CD4-positive, alpha-beta T cell treated with Interleukin-17A for 1 hour (primary cell): Measurements from ENCODE around the gene ERAP2.
"Not testable (repeated sequence)": the region's sequence is repeated elsewhere in the genome, so short reads cannot be mapped to it uniquely, and the experiment has no call there.

Experiments used
- DNase-seq: peaks from one replicate; pipeline ENCODE4 v3.0.0-alpha.2; 2020

Gene ERAP2, protein sequence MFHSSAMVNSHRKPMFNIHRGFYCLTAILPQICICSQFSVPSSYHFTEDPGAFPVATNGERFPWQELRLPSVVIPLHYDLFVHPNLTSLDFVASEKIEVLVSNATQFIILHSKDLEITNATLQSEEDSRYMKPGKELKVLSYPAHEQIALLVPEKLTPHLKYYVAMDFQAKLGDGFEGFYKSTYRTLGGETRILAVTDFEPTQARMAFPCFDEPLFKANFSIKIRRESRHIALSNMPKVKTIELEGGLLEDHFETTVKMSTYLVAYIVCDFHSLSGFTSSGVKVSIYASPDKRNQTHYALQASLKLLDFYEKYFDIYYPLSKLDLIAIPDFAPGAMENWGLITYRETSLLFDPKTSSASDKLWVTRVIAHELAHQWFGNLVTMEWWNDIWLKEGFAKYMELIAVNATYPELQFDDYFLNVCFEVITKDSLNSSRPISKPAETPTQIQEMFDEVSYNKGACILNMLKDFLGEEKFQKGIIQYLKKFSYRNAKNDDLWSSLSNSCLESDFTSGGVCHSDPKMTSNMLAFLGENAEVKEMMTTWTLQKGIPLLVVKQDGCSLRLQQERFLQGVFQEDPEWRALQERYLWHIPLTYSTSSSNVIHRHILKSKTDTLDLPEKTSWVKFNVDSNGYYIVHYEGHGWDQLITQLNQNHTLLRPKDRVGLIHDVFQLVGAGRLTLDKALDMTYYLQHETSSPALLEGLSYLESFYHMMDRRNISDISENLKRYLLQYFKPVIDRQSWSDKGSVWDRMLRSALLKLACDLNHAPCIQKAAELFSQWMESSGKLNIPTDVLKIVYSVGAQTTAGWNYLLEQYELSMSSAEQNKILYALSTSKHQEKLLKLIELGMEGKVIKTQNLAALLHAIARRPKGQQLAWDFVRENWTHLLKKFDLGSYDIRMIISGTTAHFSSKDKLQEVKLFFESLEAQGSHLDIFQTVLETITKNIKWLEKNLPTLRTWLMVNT

DNA sequence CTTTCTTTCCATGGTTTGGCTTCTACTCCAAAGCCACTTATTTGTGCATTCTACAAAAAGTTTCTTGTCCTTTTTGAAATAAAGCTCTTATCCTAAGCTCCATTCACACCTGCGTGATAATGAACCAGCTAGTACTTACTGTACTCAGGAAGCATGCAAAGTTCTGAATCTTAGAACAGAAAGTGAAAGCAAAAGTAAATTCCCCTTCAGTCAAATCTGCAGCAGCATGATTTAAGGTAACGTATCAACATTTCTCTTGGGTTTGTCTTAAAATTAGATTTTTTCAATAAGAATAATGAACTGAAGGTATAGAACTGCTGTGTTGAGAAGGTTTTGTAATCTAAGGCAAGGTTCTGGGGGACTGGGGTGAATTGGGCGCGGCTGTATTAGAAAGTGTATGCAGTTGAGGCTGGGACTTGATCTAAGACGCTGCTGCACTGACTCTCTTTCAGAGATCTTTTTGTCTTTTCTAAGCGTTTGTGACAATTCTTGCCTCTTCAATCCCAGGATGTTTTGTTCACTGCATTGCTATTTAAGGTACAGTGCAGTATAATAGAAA is at the start of gene ERAP2:
ERAP2 (plus strand) TSS at position 209 of the 559 bp plus-strand sequence. CDS start 3,186 bp downstream, outside the sequence.
- DNase-seq = peak; percentile 64

DNA sequence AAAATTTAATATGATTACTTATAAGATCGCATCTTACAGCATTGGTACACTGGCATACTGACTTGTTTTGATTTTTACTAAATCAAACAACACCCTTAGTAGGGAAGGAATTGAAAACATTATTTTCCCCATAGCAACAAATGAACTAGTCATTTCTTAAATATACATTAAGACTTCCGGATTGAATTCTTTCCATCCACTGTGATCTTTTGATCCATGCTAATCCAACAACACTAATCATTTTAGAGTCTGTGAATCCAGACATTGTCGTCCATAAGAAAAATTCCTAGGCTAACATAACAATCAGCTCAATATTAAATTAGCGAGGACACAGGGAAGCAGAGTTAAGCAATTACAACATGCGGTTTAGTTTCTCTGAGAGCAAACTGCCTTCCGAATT is 47.0 kb upstream of the ERAP2 start:
- DNase-seq = no peak

GRCh38 chr5:96834016-96834415 is 42.3 kb upstream of the ERAP2 start:
- no peak for DNase-seq

DNA sequence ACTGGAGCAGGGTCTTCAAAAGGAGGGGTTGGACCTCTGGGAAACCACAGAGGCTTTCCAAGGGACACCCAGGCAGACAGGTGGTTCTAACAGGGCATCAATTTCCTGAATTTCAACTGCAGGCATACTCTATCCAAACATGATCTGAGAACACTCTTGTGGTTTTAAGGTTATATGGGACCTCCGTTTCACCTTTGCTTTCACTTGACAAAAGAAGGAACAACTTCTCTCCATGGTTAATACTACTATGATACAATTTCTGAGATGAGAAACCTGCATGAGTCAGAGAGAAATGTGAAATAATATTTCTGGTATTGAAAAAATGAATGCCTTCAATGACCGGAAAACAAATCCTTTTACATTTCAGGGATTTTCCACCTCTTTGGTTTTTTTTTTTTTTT is 40.5 kb upstream of the ERAP2 start:
- DNase-seq = no peak

GRCh38 chr5:96836817-96837216 is 39.5 kb upstream of the ERAP2 start:
- DNase-seq = no peak

DNA sequence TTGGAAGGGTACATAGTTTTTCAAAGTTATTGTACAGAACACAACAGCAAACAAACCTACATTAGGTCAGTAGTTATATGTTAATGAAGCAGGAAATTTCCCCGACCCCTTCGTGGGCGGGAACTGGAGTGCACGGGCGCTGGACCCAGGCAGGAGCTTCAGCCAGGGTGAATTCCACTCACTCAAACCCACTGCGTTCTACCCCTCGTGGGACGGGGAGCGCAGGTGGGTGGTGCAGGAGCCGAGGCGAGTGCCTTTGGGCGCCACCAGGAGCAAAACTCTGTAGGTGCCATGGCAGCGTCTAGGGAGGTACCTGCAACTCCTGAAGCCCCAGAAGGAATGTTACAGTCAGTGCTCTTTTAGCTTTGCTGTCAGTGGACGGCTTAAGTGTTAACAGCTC is 39.0 kb upstream of the ERAP2 start:
- DNase-seq = no peak

DNA sequence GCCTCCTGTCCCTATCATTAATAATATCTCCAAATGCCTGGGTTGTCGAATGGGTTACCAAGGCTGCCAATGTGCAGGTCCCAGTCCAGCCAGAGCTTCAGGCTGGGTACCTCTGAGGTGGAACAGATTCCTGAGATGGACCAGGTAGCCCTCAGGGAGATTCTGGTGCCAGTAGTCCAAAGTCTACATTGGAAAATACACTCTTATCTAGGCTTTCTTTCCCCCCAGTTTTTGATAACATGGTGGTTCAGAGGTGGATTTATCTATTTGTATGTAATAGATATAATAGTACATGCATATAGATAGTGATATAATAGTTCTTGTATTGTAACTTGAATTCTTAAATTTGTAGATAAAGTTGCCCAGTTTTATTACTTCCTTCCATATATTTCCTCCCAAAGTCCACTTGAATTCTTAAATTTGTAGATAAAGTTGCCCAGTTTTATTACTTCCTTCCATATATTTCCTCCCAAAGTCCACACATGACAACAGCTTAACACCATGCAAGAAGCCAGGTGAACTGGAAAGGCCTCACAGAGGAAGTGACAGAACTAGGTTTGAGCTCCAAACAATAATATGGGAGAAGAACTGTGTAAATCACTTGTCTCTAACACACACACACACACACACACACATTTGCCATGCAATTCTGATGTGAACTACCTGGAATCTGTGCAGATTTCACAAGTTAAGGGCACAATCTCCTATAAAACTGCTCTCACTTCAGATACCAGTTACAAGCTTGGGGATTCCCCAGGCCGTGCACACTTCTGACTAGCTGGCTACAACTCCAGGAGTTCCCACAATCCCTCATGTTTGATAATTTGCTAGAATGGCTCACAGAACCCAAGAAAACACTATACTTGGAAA is 37.9 kb upstream of the ERAP2 start:
- DNase-seq = no peak

DNA sequence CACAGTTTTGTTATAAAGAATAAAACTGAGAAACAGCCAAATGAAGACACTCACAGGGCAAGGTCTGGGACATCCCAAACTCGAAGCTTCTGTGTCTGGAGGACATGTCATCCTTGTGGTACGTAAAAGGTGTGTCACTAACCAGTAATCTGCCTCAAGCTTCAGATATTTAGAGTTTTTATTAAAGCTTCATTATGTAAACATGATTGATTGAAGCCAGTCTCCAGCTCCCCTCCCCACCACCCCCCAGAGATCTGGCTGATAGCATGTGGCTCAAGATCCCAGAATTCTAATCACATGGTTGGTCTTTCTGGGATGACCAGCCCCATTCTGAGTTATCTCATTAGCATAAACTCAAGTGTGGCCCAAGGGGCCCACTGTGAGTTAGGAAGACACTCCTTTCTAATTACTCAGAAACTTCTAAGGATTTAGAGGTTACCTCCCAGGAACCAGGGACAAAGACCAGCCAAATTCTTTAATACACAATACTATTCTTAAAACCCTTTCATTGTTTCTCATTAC is 37.2 kb upstream of the ERAP2 start:
- DNase-seq = no peak

DNA sequence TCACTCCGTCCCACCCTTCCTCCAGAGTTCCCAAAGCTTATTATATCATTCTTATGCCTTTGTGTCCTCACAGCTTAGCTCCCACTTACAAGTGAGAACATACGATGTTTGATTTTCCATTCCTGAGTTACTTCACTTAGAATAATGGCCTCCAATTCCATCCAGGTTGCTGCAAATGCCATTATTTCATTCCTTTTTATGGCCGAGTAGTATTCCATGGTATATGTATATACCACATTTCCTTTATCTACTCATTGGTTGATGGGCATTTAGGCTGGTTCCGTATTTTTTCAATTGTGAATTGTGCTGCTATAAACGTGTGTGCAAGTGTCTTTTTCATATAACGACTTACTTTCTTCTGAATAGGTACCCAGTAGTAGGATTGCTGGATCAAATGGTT is 34.4 kb upstream of the ERAP2 start:
- not testable (repeated sequence) for DNase-seq

DNA sequence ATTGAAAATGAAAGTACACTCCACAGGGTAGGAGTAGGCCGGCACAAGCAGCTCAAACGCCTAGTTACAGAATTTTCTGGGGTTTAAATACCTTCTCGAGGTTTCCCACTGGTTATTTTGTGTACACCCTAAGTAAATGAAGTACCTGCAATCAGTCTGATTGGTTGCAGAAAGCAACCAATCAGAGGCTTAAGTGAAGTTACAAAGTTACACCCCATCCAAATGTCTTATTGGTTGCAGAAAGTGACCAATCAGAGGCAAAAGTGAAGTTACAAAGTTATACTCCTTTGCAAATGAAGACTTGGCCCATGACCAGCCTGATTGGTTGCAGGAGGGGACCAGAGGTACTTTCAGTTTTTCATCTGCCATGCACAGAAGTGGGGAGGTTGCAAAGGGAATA is 33.2 kb upstream of the ERAP2 start:
- no peak for DNase-seq

- no peak for DNase-seq
Observed at GRCh38 chr5:96844481-96844990, 31.8 kb upstream of the ERAP2 start.

- DNase-seq = no peak
Observed at GRCh38 chr5:96851312-96852062, 24.8 kb upstream of the ERAP2 start.

DNA sequence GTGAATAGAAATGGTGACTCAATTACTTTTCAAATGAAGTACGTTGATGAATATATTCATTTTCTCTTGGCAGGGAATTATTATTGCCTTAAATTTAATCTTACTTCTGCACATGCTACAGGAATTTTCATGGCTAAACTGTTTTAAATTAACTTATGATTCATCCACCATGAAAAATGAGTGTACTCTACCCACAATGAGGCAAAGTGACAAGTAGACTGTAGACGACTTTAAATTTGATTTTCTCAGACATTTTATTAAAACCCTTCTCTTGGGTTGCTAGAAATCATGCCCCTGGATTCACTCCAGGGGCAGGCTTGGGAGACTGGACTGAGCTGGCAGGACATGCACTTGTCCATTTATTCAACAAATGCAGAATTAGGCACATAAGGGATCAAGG is 23.5 kb upstream of the ERAP2 start:
- DNase-seq = no peak

- no peak for DNase-seq
Observed at GRCh38 chr5:96854067-96854466, 22.2 kb upstream of the ERAP2 start.

DNA sequence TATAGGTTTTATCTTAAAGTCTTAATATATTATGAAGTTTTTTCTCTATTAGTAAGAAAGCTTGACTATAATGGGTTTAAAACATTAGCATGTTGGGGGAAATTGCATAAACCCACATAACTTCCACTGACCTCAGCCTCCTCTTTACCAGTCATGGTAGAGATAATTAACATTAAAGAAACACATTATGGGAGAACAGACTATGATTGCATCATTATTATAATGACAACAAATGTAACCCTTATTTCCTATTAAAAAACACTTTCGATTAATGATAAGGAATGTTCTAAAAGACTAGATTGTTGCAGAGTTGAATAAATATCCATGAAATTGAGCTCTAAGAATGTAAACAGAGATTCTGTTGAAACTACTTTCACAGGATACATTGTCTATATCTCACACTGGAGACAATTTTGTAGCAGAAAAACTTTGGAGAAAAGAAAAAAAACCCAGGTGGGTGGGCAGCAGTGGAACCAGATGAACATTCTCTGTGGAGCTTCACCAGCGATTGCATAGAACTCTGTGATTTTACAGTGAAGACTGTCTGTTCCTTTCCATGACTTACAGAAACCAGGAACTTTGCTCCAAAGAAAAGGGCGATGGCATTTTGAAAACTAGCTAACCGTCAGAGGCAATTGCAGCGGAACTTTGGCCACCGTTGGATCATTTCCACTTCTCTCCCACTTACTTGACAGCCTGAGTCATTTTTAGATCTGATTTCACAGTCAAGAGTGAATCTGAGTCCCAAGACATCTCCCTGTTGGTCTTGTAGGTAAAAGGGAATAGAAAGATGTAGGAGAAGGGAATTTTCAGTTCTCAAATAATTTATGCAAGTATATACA is 21.0 kb upstream of the ERAP2 start:
- DNase-seq = no peak

DNA sequence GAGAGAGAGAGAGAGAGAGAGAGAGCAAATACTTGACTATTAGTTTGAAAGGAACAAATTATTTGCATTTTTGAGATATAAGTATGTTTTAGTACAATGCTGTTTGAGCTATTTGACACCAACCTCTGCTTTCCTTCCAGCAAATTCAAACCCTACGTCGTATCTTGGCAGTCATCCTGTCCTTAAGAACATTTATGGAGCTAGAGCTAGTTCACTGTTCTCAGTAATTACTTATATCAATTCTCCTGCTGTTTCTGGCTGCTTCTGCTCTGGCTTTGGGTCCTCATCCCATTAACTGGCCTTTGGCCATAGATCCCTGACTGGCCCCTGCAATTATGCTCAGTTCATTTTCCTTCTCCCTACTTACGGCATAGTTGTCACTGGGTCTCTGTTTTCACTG is 19.9 kb upstream of the ERAP2 start:
- no peak for DNase-seq

- DNase-seq = no peak
Observed at GRCh38 chr5:96857454-96857853, 18.8 kb upstream of the ERAP2 start.

GRCh38 chr5:96857924-96858323 is 18.4 kb upstream of the ERAP2 start:
- no peak for DNase-seq

GRCh38 chr5:96859375-96859774 is 16.9 kb upstream of the ERAP2 start:
- DNase-seq = no peak

DNA sequence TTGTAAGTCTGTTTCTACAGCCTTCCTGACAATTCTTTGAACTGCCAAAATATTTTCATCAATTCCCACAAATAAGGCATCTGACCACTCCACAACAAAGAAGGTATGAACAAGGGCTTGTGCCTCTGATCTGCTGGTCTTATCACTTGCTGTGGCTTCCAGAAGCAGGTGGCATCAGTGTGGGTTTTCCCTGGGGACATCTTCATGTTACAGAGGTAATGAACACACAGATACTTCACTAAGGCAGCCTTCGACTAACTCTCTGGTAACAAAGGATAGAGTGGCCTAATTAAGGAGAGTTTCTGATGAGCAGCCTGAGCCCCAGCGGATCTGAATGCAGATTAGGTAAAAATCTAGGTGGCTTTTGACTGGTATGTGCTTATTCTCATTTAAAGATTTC is 15.2 kb upstream of the ERAP2 start:
- no peak for DNase-seq
